Colonic mucosa (tissue), 4 donors: ENCODE results near the gene ARL6IP6. TPM values are rescaled to one million over a fixed set of nuclear protein-coding genes. Genes with fewer than 3 reads are reported as not detected.

ENCODE experiments used
- DNase-seq: peaks from one replicate; pipeline ENCODE4 v3.0.0-alpha.2; 2020
- H3K27ac ChIP-seq: fragments of 200-600 bp; one replicate; pipeline ENCODE4 v1.8.0; 2021
- H3K27me3 ChIP-seq: fragments of 200-600 bp; one replicate; pipeline ENCODE4 v1.8.0; 2021
- H3K36me3 ChIP-seq: fragments of 200-600 bp; one replicate; pipeline ENCODE4 v1.8.0; 2021
- H3K4me1 ChIP-seq: fragments of 200-600 bp; one replicate; pipeline ENCODE4 v1.8.0; 2021; ENCODE audit warnings: mild to moderate bottlenecking
- H3K4me3 ChIP-seq: fragments of 200-600 bp; one replicate; pipeline ENCODE4 v1.8.0; 2021
- H3K9ac ChIP-seq, 2 donors: one replicate each; pipeline ENCODE4 v1.7.0; 2013; ENCODE audit warnings: control low read depth in 2 of 2, low read depth in 2 of 2, low read length in 2 of 2
- H3K9me3 ChIP-seq: fragments of 200-600 bp; one replicate; pipeline ENCODE4 v1.8.0; 2021
- intact Hi-C: fragments of 100-400 bp; cut with DNase I; formaldehyde crosslinking; loops from one replicate; pipeline ENCODE4 v1.14.1; 2022
- total RNA-seq, 2 donors: library from RNA; stranded (reverse); fragmentation: NEBNext Ultra II Directional in 1 of 2; extraction: Animal tissue kit (Norgen Biotek cat#: 25700) in 1 of 2; gene quantifications; one replicate each; pipeline ENCODE4 v1.2.1, GENCODE V29; 2021
- TF ChIP-seq, protein P1 (sequence below): fragments of 200-600 bp; IDR thresholded peaks from one replicate; pipeline ENCODE4 v1.8.0; 2022; ENCODE audit warnings: antibody characterized with exemption, mild to moderate bottlenecking
- donor health status: healthy.
- donor health status: DM: no; HTN: no; CAD: no.
- donor health status: DM: no; HTN: no; CAD: no.

The ARL6IP6 gene
- total RNA-seq, 2 donors from 2014 or later = 15.5 to 21.2 TPM

DNA sequence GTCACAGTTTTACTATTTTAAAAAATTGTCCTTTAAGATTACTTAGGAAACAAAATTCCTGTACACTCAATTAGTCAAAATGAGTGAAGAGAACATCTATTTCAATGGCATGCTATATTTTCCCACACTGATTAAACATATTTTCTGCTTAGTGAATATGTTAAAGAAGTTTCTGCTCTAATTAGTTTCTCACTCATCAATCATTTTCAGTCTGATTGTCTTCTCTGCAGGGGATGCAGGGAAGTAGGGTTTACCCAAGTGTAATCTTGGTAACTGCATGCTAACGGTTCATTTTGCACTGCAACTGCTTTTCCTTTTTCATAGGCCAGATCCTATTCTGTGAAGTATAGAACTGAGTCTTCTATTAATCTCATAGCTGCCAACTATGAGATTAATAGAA, 78.5 kb downstream of the ARL6IP6 start:
- H3K4me3 ChIP-seq = no peak overlapping the region
- TF ChIP-seq, protein P1, sequence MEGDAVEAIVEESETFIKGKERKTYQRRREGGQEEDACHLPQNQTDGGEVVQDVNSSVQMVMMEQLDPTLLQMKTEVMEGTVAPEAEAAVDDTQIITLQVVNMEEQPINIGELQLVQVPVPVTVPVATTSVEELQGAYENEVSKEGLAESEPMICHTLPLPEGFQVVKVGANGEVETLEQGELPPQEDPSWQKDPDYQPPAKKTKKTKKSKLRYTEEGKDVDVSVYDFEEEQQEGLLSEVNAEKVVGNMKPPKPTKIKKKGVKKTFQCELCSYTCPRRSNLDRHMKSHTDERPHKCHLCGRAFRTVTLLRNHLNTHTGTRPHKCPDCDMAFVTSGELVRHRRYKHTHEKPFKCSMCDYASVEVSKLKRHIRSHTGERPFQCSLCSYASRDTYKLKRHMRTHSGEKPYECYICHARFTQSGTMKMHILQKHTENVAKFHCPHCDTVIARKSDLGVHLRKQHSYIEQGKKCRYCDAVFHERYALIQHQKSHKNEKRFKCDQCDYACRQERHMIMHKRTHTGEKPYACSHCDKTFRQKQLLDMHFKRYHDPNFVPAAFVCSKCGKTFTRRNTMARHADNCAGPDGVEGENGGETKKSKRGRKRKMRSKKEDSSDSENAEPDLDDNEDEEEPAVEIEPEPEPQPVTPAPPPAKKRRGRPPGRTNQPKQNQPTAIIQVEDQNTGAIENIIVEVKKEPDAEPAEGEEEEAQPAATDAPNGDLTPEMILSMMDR = no peak
- H3K27me3 ChIP-seq = no peaks in the 10 kb centered on the region
- intact Hi-C loops = no loop called here
- H3K36me3 ChIP-seq = no peaks in the 10 kb centered on the region
- no peak overlapping the region for H3K9ac ChIP-seq
- no peaks in the 10 kb centered on the region for H3K9me3 ChIP-seq
- no peaks in the 10 kb centered on the region for H3K4me1 ChIP-seq
- no peak overlapping the region for H3K27ac ChIP-seq
- no peak for DNase-seq

DNA sequence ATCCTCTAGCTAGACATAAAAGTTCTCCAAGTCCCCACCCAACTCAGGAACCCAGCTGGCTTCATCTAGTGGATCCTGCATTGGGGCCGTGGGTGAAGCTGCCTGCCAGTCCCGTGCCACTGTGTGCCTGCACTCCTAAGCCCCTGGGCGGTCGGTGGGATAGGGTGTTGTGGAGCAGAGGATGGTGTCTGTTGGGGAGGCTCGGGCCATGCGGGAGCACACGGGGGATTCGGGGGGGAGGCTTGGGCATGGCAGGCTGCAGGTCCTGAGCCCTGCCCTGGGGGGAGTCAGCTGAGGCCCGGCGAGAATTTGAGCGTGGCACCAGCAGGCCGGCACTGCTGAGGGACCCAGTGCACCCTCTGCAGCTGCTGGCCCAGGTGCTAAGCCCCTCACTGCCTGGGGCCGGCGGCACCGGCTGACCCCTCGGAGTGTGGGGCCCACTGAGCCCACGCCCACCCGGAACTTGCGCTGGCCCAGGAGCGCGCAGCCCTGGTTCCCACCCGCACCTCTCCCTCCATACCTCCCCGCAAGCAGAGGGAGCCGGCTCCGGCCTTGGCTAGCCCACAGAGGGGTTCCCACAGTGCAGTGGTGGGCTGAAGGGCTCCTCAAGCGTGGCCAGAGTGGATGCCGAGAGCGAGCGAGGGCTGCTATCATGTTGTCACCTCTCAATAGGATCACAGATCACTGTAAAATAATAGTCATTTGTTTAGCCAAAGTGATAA, 86.4 kb downstream of the ARL6IP6 start:
- no peak for DNase-seq
- Histone ChIP-seq H3K27me3 (no peaks in the 10 kb centered on the region), H3K9ac (no peak overlapping the region), H3K27ac (no peak overlapping the region), H3K9me3 (no peaks in the 10 kb centered on the region), H3K36me3 (no peaks in the 10 kb centered on the region), H3K4me1 (no peaks in the 10 kb centered on the region), H3K4me3 (no peak overlapping the region)
- TF ChIP-seq, protein P1 = no peak
- intact Hi-C loops = no loop called here

DNA sequence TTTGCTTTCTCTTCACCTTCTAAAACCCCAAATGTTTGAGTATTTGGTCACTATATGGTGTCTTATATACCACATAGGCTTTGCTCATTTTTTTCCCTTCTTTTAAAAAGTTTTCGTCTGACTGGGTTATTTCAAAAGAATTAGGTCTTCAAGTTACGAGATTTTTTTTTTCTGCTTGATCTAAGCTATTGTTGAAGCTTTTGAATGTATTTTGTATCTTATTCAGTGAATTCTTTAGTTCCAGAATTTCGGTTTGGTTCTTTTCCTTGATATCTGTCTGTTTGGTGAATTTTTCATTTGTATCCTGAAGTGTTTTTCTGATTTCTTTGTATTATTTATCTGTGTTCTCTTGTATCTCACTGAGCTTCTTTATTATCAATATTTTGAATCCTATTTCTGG, 93.5 kb downstream of the ARL6IP6 start:
- TF ChIP-seq, protein P1 = no peak
- no peak for DNase-seq
- intact Hi-C loops = no loop called here

More for the DNA sequence above, 93.5 kb downstream of the ARL6IP6 start:
- no peak overlapping the region for H3K4me3 ChIP-seq
- no peak overlapping the region for H3K27ac ChIP-seq
- H3K9me3 ChIP-seq = no peaks in the 10 kb centered on the region
- H3K9ac ChIP-seq = no peak overlapping the region
- no peaks in the 10 kb centered on the region for H3K4me1 ChIP-seq
- H3K27me3 ChIP-seq = no peaks in the 10 kb centered on the region
- H3K36me3 ChIP-seq = no peaks in the 10 kb centered on the region

Other genes starting within 250 kb of the ARL6IP6 start
- gene PRPF40A, start 1.2 kb upstream of the ARL6IP6 start, total RNA-seq = 100 to 1,000 TPM; 103 to 115 TPM